Measurements from ENCODE around the gene FSTL4. TPM values are rescaled to one million over a fixed set of nuclear protein-coding genes. Genes with fewer than 3 reads are reported as not detected.

FSTL4 gene
- total and polyA plus RNA-seq, 2 experiments from 2014 or later: 0.47 to 0.74 TPM

DNA sequence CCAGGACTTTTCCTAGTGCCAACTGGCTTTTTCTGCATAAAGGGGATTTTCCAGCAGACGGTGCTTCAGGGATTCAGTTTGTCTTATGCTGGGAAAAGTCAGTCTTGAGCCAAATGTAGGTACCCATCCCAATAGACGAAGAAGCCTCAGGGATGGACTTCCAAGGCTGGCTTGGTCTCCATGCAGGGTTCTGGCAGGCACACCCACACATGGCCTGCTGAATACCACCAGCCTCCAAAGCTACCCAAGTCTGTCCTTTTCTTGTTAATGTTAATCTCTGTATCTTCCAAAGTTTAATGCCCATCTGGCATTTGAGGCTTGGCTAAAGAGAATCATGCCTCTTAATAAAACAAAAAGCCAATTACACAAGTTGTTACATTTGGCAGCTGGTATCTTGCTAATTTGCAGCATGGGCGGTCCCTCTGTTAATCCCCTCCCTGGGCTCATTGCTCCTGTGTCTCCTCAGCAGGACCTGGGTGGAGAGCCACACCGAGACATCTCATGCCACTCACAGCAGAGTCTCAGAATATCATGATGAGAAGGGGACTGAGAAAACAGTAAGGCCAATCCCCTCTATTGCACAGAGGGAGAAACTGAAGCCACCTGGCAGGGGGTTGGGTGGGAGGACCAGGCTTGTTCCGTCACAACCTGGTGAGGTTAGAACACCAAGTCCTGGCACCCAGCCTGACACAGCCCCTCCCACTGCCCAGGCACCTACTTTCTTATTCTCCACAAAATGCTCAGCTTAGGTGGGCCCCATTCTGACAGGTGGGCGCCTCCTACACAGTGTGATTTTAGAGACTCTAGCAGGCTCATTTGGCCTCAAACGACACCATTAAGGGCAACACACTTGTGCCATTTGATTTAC, 243.2 kb downstream of the FSTL4 start:
- no peak overlapping the region for H3K4me3 ChIP-seq
- no peaks in the 10 kb centered on the region for H3K9me3 ChIP-seq (ENCODE audit: low read depth)
- no peak overlapping the region for H2AFZ ChIP-seq
- no peak for TF ChIP-seq EZH2phosphoT487 (IDR thresholded peaks at IDR 0.05; ENCODE audit: low read depth, severe bottlenecking, unreplicated experiment)
- TF ChIP-seq EZH2 (IDR thresholded peaks at IDR 0.05; ENCODE audit: borderline replicate concordance): no peak
- TF ChIP-seq, protein P1, sequence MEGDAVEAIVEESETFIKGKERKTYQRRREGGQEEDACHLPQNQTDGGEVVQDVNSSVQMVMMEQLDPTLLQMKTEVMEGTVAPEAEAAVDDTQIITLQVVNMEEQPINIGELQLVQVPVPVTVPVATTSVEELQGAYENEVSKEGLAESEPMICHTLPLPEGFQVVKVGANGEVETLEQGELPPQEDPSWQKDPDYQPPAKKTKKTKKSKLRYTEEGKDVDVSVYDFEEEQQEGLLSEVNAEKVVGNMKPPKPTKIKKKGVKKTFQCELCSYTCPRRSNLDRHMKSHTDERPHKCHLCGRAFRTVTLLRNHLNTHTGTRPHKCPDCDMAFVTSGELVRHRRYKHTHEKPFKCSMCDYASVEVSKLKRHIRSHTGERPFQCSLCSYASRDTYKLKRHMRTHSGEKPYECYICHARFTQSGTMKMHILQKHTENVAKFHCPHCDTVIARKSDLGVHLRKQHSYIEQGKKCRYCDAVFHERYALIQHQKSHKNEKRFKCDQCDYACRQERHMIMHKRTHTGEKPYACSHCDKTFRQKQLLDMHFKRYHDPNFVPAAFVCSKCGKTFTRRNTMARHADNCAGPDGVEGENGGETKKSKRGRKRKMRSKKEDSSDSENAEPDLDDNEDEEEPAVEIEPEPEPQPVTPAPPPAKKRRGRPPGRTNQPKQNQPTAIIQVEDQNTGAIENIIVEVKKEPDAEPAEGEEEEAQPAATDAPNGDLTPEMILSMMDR (IDR thresholded peaks at IDR 0.05; ENCODE audit: poor library complexity): no peak
- H3K79me2 ChIP-seq: no peaks in the 10 kb centered on the region
- WGBS (ENCODE audit: low lambda C conversion rate, missing lambda C conversion rate): 86% methylated on average over 7 of the region's 7 CpGs
- DNase-seq (ENCODE audit: low spot score): no peak
- no peak overlapping the region for H3K4me2 ChIP-seq
- no peaks in the 10 kb centered on the region for H3K36me3 ChIP-seq (replicated peaks; ENCODE audit: insufficient read depth, low read depth)
- H3K27me3 ChIP-seq: no peaks in the 10 kb centered on the region
- H3K9me2 ChIP-seq (replicated peaks; ENCODE audit: insufficient read depth): no peaks in the 10 kb centered on the region
- H3K4me1 ChIP-seq (ENCODE audit: insufficient read depth): peaks cover 12% of the 10 kb centered on the region
- no peaks in the 10 kb centered on the region for H4K20me1 ChIP-seq (ENCODE audit: insufficient read depth, poor library complexity, severe bottlenecking)
- H3K27ac ChIP-seq: no peak overlapping the region

DNA sequence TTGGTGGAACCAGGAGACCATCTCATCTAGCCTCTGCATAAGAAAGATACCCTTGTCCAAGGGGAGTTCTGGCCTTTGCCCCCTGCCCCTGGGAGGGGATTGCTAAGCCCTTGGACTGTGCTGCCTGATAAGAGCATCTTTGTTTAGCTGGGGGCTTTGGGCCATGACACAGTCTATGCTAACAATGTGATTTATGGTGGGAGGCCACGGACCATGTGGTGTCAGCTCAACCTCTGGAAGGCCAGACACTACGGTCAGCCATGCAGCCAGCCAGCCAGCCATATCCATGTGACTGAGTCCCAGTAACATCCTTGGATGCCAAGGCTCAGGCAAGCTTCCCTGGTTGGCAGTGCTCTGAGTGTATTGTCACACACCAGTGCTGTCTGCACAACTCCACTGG, 244.4 kb downstream of the FSTL4 start:
- Histone ChIP-seq H3K9me3 (ENCODE audit: low read depth) (no peaks in the 10 kb centered on the region), H3K4me1 (ENCODE audit: insufficient read depth) (peaks cover 12% of the 10 kb centered on the region), H3K4me2 (no peak overlapping the region), H3K9me2 (replicated peaks; ENCODE audit: insufficient read depth) (no peaks in the 10 kb centered on the region), H3K27me3 (no peaks in the 10 kb centered on the region), H3K4me3 (no peak overlapping the region), H3K27ac (no peak overlapping the region), H2AFZ (no peak overlapping the region), H3K79me2 (no peaks in the 10 kb centered on the region), H3K36me3 (replicated peaks; ENCODE audit: insufficient read depth, low read depth) (no peaks in the 10 kb centered on the region), H4K20me1 (ENCODE audit: insufficient read depth, poor library complexity, severe bottlenecking) (no peaks in the 10 kb centered on the region)
- 51% methylated on average over 2 of the region's 2 CpGs for WGBS (ENCODE audit: low lambda C conversion rate, missing lambda C conversion rate)
- no peak for DNase-seq (ENCODE audit: low spot score)
- TF ChIP-seq EZH2 (IDR thresholded peaks at IDR 0.05; ENCODE audit: borderline replicate concordance) (no peak), EZH2phosphoT487 (IDR thresholded peaks at IDR 0.05; ENCODE audit: low read depth, severe bottlenecking, unreplicated experiment) (no peak)
- TF ChIP-seq, protein P1 (IDR thresholded peaks at IDR 0.05; ENCODE audit: poor library complexity): no peak

DNA sequence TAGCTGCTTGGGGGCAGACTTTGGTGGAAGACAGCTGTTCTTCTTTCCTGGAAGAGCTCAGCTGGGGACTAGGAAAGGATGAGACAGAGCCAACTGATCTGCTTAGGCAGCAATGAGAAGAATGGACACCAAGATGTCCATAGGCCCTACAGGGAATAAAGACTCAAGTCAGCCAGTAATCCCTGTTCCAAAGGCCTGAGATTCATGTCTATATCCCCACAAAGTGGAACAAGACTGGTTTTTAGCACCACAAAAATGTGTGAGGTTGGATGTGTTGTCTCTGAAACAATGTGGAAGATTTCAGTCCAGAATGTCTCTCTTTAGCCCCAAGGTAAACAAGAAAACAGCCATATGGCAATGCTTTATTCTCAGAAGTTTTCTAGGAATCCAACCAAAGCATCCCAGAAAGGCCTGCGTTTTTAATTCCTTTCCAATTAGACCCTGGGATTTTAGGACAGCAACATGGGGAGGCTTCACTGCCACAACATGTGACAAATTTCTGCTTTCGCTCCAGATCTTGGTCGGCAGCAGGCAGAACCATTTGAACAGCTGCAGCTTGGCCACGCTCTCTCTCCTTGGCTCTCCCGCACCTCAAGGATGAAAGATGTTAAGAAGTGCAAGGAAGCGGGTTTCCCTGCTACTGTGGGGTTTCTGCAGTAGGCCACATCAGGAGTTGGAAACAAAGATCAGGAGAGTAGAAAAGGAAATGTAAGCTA, 245.1 kb downstream of the FSTL4 start:
- Histone ChIP-seq H3K36me3 (replicated peaks; ENCODE audit: insufficient read depth, low read depth) (no peaks in the 10 kb centered on the region), H4K20me1 (ENCODE audit: insufficient read depth, poor library complexity, severe bottlenecking) (no peaks in the 10 kb centered on the region), H3K79me2 (no peaks in the 10 kb centered on the region), H2AFZ (no peak overlapping the region), H3K9me3 (ENCODE audit: low read depth) (no peaks in the 10 kb centered on the region), H3K4me3 (no peak overlapping the region), H3K4me2 (no peak overlapping the region), H3K4me1 (ENCODE audit: insufficient read depth) (peaks cover 12% of the 10 kb centered on the region), H3K27ac (no peak overlapping the region), H3K9me2 (replicated peaks; ENCODE audit: insufficient read depth) (no peaks in the 10 kb centered on the region), H3K27me3 (no peaks in the 10 kb centered on the region)
- no peak for DNase-seq (ENCODE audit: low spot score)
- 86% methylated on average over 6 of the region's 6 CpGs for WGBS (ENCODE audit: low lambda C conversion rate, missing lambda C conversion rate)
- TF ChIP-seq EZH2phosphoT487 (IDR thresholded peaks at IDR 0.05; ENCODE audit: low read depth, severe bottlenecking, unreplicated experiment) (no peak), EZH2 (IDR thresholded peaks at IDR 0.05; ENCODE audit: borderline replicate concordance) (no peak)
- TF ChIP-seq, protein P1 (IDR thresholded peaks at IDR 0.05; ENCODE audit: poor library complexity): no peak
